GM12878 (cell line): ENCODE measurements around the gene LRTM1. TPM values are rescaled to one million over a fixed set of nuclear protein-coding genes. Genes with fewer than 3 reads are reported as not detected.

Experiments
- ATAC-seq: fragments of 200-7000 bp; cut with Tn5 transposase; 3 replicates; pipeline ENCODE4 v1.9.1; 2020; ENCODE audit warnings: mild to moderate bottlenecking, moderate library complexity
- BruUV-seq: library from RNA; stranded (reverse); fragments of 400-500 nt; replicated peaks from 2 replicates; lab custom pipeline; 2021; lab: Mats Ljungman, UMichigan
- CTCF ChIA-PET: fragments of 300-600 bp; sonication (Branson Sonifier 250); formaldehyde crosslinking; extraction: SDS; loops from one replicate; lab custom pipeline; 2021; ENCODE audit warnings: inconsistent platforms; lab: Yijun Ruan, JAX
- POLR2A ChIA-PET: fragments of 350-600 bp; formaldehyde crosslinking; extraction: SDS; loops from one replicate; lab custom pipeline; 2021; ENCODE audit warnings: inconsistent platforms; lab: Charles Lee
- RAD21 ChIA-PET: fragments of 300-600 bp; sonication (Branson Sonifier 250); formaldehyde crosslinking; loops from one replicate; lab custom pipeline; 2023; ENCODE audit warnings: antibody characterized with exemption; ENCODE audit not compliant: unreplicated experiment; lab: Charles Lee
- SMC1A ChIA-PET: fragments of 300-600 bp; sonication (Branson Sonifier 250); formaldehyde crosslinking; loops from one replicate; lab custom pipeline; 2023; ENCODE audit not compliant: unreplicated experiment, uncharacterized antibody; lab: Charles Lee
- DNase-seq: peaks from one replicate; pipeline ENCODE4 v3.0.0-alpha.2; 2011; ENCODE audit warnings: low read depth, low spot score
- FAIRE-seq: peaks from 3 replicates; lab custom pipeline; 2011; peaks lifted over from hg19 to GRCh38; lab: Jason Lieb, UNC
- H2AFZ ChIP-seq: 2 replicates; pipeline ENCODE4 v1.6.0; 2011; ENCODE audit warnings: low read depth, low read length, control low read depth; ENCODE audit not compliant: control insufficient read depth
- H3K27ac ChIP-seq: 2 replicates; pipeline ENCODE4 v1.5.1; 2011; ENCODE audit warnings: control low read depth; ENCODE audit not compliant: control insufficient read depth, insufficient read depth
- H3K27me3 ChIP-seq, 2 experiments: replicated peaks in 1 of 2; 2 replicates each; pipeline versions ENCODE4 v1.6.0 to v1.6.1; 2011; ENCODE audit warnings: low read length in 1 of 2; ENCODE audit not compliant: control insufficient read depth in 2 of 2, insufficient read depth in 2 of 2
- H3K36me3 ChIP-seq, 2 experiments: 2 replicates each; pipeline ENCODE4 v1.5.1; 2011; ENCODE audit warnings: low read length in 1 of 2; ENCODE audit not compliant: control insufficient read depth in 2 of 2, insufficient read depth in 2 of 2
- H3K4me1 ChIP-seq: 2 replicates; pipeline ENCODE4 v1.6.1; 2011; ENCODE audit warnings: mild to moderate bottlenecking, low read length, moderate library complexity, mixed read lengths; ENCODE audit not compliant: control insufficient read depth, insufficient read depth
- H3K4me2 ChIP-seq: 2 replicates; pipeline ENCODE4 v1.6.0; 2011; ENCODE audit warnings: control low read depth; ENCODE audit not compliant: control insufficient read depth, insufficient read depth
- H3K4me3 ChIP-seq: fragments of 200-600 bp; sonication (generic); 2 replicates; pipeline ENCODE4 v1.5.1; 2016
- H3K79me2 ChIP-seq: 2 replicates; pipeline ENCODE4 v1.6.0; 2011; ENCODE audit warnings: low read length; ENCODE audit not compliant: control insufficient read depth, insufficient read depth
- H3K9ac ChIP-seq: 2 replicates; pipeline ENCODE4 v1.8.0; 2011; ENCODE audit warnings: low read length, control low read depth, mixed read lengths; ENCODE audit not compliant: control insufficient read depth, insufficient read depth
- H3K9me3 ChIP-seq: replicated peaks from 3 replicates; pipeline ENCODE4 v1.5.1; 2011; ENCODE audit warnings: mild to moderate bottlenecking, low read length; ENCODE audit not compliant: control insufficient read depth, insufficient read depth
- H4K20me1 ChIP-seq: 2 replicates; pipeline ENCODE4 v1.6.0; 2011; ENCODE audit not compliant: control insufficient read depth, insufficient read depth
- CBX5 ChIP-seq: sonication (generic); IDR thresholded peaks from 2 replicates; pipeline ENCODE4 v1.6.1; 2016; ENCODE audit warnings: low read depth, moderate library complexity, mild to moderate bottlenecking, inconsistent platforms
- EED ChIP-seq: sonication (generic); IDR thresholded peaks from 2 replicates; pipeline ENCODE4 v1.6.1; 2016; ENCODE audit warnings: antibody characterized with exemption, low read depth
- IKZF1 ChIP-seq: fragments of 450-650 bp; conservative IDR thresholded peaks from 2 replicates; pipeline ENCODE4 v1.6.1; 2017; ENCODE audit warnings: antibody characterized with exemption, mild to moderate bottlenecking
- JUNB ChIP-seq: IDR thresholded peaks from 2 replicates; pipeline ENCODE4 v1.6.1; 2016; ENCODE audit warnings: antibody characterized with exemption, mild to moderate bottlenecking
- NRF1 ChIP-seq: conservative IDR thresholded peaks from 2 replicates; pipeline ENCODE4 v1.6.1; 2011; ENCODE audit warnings: mild to moderate bottlenecking, low read depth, low read length, improper control_type of control experiment
- PAX5 ChIP-seq: IDR thresholded peaks from 2 replicates; pipeline ENCODE4 v1.6.1; 2011; ENCODE audit warnings: low read depth, low read length, borderline replicate concordance
- PAX8 ChIP-seq: fragments of 450-650 bp; IDR thresholded peaks from 2 replicates; pipeline ENCODE4 v1.6.1; 2017; ENCODE audit warnings: mild to moderate bottlenecking, moderate library complexity
- POLR2A ChIP-seq: IDR thresholded peaks from 2 replicates; pipeline ENCODE4 v1.6.1; 2011; ENCODE audit warnings: low read depth, mild to moderate bottlenecking, low read length
- RB1 ChIP-seq: fragments of 450-650 bp; formaldehyde crosslinking; IDR thresholded peaks from 2 replicates; pipeline ENCODE4 v1.6.1; 2017; ENCODE audit warnings: mild to moderate bottlenecking, borderline replicate concordance
- RBBP5 ChIP-seq: fragments of 200-600 bp; sonication (generic); conservative IDR thresholded peaks from 2 replicates; pipeline ENCODE4 v1.6.1; 2016
- RELA ChIP-seq: fragments of 450-650 bp; IDR thresholded peaks from 2 replicates; pipeline ENCODE4 v1.8.0; 2014; ENCODE audit warnings: borderline replicate concordance; ENCODE audit not compliant: partially characterized antibody
- RUNX3 ChIP-seq: IDR thresholded peaks from 2 replicates; pipeline ENCODE4 v1.6.1; 2012; ENCODE audit warnings: low read length, inconsistent platforms
- TARDBP ChIP-seq: IDR thresholded peaks from 2 replicates; pipeline ENCODE4 v1.6.1; 2016; ENCODE audit warnings: borderline replicate concordance
- ZNF207 ChIP-seq: fragments of 450-650 bp; IDR thresholded peaks from 2 replicates; pipeline ENCODE4 v1.6.1; 2014; ENCODE audit warnings: antibody characterized with exemption, mild to moderate bottlenecking, borderline replicate concordance
- WGBS: methylation state at CpG from one replicate; pipeline ENCODE4 v1.1.6; 2016; ENCODE audit warnings: low lambda C conversion rate; ENCODE audit not compliant: insufficient replicate concordance, insufficient coverage; ENCODE audit errors: missing lambda C conversion rate; 5-methylcytosine and 5-hydroxymethylcytosine counted together
- in situ Hi-C: fragments of 300-500 bp; cut with MboI; formaldehyde crosslinking; loops from 9 replicates; pipeline ENCODE4 v1.14.3; 2018; ENCODE audit warnings: mixed read lengths
- intact Hi-C: fragments of 100-400 bp; cut with micrococcal nuclease; formaldehyde crosslinking; loops from one replicate; pipeline ENCODE4 v1.14.2; 2022; ENCODE audit not compliant: unreplicated experiment
- polyA plus RNA-seq, 11 experiments: library from polyadenylated mRNA; depleted of rRNA in 4 of 11; unstranded in 6 of 11; stranded (reverse) in 5 of 11; fragments of >200 nt; fragmentation: Nextera tagmentation in 4 of 11; fragmentation: Illumina TruSeq in 1 of 11; extraction: Ambion mirVana in 4 of 11; extraction: Trizol in 1 of 11; gene quantifications; 1 replicate in 1 of 11; 2 replicates in 10 of 11; pipeline versions ENCODE4 v1.2.1 to v1.2.3, GENCODE V29; 2011 to 2016; ENCODE audit warnings: inconsistent platforms in 2 of 11, missing spikeins in 2 of 11, low read depth in 1 of 11
- total RNA-seq, 4 experiments: library from RNA; depleted of rRNA in 3 of 4; stranded (reverse); fragments of >200 nt in 3 of 4; fragmentation: Illumina TruSeq in 1 of 4; extraction: Trizol in 1 of 4; gene quantifications; 2 replicates each; pipeline versions ENCODE4 v1.2.1 to v1.2.3, GENCODE V29; 2013 to 2021
- TF ChIP-seq, protein P1 (sequence below): IDR thresholded peaks from 2 replicates; pipeline ENCODE4 v1.6.1; 2011; ENCODE audit warnings: mild to moderate bottlenecking, low read depth, low read length, moderate library complexity; ENCODE audit not compliant: insufficient replicate concordance
- TF ChIP-seq, protein P2 (sequence below): fragments of 450-650 bp; conservative IDR thresholded peaks from 2 replicates; pipeline ENCODE4 v1.6.1; 2017; ENCODE audit warnings: mild to moderate bottlenecking, moderate library complexity
- TF ChIP-seq, protein P3 (sequence below): IDR thresholded peaks from 2 replicates; pipeline ENCODE4 v1.6.1; 2012; ENCODE audit warnings: low read depth, low read length, improper control_type of control experiment
- TF ChIP-seq, protein P4 (sequence below): fragments of 450-650 bp; IDR thresholded peaks from 2 replicates; pipeline ENCODE4 v1.6.1; 2018; ENCODE audit warnings: borderline replicate concordance, mild to moderate bottlenecking; ENCODE audit not compliant: partially characterized antibody

LRTM1 gene
- total and polyA plus RNA-seq, 10 of the 15 experiments (the other 5 are each of a cell fraction or from before 2014, with no cell fraction given): 0.08 TPM; not detected in 9

DNA sequence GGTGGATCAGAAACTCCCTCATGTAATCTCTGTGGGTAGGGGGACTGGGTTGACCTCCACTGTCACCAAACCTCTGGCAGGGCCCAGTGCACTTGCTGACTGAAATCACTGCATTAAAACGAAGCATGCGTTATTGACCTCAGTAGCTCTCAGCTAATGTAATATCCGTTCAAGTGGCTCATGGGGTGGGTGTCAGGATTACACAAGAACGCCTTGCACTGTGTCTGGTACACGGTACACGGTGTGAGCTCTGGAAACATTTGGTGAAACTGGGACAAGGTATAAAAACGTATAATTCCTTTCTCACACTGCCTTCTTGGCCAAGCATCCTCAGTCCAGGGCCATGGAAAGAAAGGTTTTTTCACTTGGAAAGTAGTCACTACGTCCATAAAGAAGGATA is 11.9 kb downstream of the LRTM1 start (continued):
- no peak for TF ChIP-seq JUNB
- TF ChIP-seq, protein P1, sequence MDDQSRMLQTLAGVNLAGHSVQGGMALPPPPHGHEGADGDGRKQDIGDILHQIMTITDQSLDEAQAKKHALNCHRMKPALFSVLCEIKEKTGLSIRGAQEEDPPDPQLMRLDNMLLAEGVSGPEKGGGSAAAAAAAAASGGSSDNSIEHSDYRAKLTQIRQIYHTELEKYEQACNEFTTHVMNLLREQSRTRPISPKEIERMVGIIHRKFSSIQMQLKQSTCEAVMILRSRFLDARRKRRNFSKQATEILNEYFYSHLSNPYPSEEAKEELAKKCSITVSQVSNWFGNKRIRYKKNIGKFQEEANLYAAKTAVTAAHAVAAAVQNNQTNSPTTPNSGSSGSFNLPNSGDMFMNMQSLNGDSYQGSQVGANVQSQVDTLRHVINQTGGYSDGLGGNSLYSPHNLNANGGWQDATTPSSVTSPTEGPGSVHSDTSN: no peak
- no peak for TF ChIP-seq PAX8
- TF ChIP-seq EED: no peak
- TF ChIP-seq, protein P2, sequence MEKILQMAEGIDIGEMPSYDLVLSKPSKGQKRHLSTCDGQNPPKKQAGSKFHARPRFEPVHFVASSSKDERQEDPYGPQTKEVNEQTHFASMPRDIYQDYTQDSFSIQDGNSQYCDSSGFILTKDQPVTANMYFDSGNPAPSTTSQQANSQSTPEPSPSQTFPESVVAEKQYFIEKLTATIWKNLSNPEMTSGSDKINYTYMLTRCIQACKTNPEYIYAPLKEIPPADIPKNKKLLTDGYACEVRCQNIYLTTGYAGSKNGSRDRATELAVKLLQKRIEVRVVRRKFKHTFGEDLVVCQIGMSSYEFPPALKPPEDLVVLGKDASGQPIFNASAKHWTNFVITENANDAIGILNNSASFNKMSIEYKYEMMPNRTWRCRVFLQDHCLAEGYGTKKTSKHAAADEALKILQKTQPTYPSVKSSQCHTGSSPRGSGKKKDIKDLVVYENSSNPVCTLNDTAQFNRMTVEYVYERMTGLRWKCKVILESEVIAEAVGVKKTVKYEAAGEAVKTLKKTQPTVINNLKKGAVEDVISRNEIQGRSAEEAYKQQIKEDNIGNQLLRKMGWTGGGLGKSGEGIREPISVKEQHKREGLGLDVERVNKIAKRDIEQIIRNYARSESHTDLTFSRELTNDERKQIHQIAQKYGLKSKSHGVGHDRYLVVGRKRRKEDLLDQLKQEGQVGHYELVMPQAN: no peak
- no peak for TF ChIP-seq NRF1
- TF ChIP-seq POLR2A: no peak
- no peak for TF ChIP-seq RBBP5

DNA sequence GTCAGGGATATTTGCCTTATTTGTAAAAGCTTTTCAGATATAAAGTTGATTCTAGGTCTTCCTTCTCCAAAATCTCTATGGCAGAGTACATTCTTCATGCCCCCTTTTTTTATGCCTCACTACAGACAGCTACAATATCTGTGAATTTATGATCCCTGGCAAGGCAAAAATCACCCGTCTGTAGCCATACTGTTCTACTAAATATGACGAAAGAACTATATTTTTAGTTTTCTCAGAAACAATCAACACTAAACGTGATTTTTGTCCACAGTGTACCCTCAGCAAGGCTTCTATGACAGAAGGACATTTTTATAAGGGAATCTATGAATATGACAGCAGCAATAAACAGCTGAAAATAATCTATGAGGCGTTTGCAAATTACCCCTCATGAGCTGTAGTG is 12.7 kb downstream of the LRTM1 start:
- Histone ChIP-seq H3K9ac (no peak overlapping the region), H3K4me1 (no peaks in the 10 kb centered on the region), H3K27ac (no peak overlapping the region), H4K20me1 (no peaks in the 10 kb centered on the region), H3K9me3 (no peaks in the 10 kb centered on the region), H2AFZ (no peak overlapping the region), H3K36me3 (no peaks in the 10 kb centered on the region), H3K79me2 (no peaks in the 10 kb centered on the region), H3K4me2 (no peak overlapping the region), H3K27me3 (no peaks in the 10 kb centered on the region), H3K4me3 (no peak overlapping the region)
- CTCF ChIA-PET: no interaction called here
- SMC1A ChIA-PET: no interaction called here
- BruUV-seq: no TSS peak
- RAD21 ChIA-PET: no interaction called here
- 1% methylated on average over 4 of the region's 4 CpGs for WGBS
- intact Hi-C loops (no loop called here), in situ Hi-C loops (no loop called here)
- POLR2A ChIA-PET: no interaction called here
- no peak for DNase-seq
- no peak for FAIRE-seq
- ATAC-seq: no peak
- no peak for TF ChIP-seq RELA
- TF ChIP-seq ZNF207: no peak
- no peak for TF ChIP-seq IKZF1
- TF ChIP-seq RUNX3: no peak
- TF ChIP-seq RB1: no peak
- TF ChIP-seq, protein P3, sequence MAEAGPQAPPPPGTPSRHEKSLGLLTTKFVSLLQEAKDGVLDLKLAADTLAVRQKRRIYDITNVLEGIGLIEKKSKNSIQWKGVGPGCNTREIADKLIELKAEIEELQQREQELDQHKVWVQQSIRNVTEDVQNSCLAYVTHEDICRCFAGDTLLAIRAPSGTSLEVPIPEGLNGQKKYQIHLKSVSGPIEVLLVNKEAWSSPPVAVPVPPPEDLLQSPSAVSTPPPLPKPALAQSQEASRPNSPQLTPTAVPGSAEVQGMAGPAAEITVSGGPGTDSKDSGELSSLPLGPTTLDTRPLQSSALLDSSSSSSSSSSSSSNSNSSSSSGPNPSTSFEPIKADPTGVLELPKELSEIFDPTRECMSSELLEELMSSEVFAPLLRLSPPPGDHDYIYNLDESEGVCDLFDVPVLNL: no peak
- no peak for TF ChIP-seq TARDBP
- no peak for TF ChIP-seq PAX5
- TF ChIP-seq CBX5: no peak
- TF ChIP-seq, protein P4, sequence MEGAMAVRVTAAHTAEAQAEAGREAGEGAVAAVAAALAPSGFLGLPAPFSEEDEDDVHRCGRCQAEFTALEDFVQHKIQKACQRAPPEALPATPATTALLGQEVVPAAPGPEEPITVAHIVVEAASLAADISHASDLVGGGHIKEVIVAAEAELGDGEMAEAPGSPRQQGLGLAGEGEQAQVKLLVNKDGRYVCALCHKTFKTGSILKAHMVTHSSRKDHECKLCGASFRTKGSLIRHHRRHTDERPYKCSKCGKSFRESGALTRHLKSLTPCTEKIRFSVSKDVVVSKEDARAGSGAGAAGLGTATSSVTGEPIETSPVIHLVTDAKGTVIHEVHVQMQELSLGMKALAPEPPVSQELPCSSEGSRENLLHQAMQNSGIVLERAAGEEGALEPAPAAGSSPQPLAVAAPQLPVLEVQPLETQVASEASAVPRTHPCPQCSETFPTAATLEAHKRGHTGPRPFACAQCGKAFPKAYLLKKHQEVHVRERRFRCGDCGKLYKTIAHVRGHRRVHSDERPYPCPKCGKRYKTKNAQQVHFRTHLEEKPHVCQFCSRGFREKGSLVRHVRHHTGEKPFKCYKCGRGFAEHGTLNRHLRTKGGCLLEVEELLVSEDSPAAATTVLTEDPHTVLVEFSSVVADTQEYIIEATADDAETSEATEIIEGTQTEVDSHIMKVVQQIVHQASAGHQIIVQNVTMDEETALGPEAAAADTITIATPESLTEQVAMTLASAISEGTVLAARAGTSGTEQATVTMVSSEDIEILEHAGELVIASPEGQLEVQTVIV: no peak
